Middle frontal gyrus (tissue), 1 donor: Measurements from ENCODE around the gene CACNA2D4.

Source experiments
- DNase-seq: peaks from one replicate; pipeline ENCODE4 v3.0.0-alpha.2; 2015; ENCODE audit warnings: low spot score; ENCODE audit errors: extremely low spot score

The CACNA2D4 gene

DNA sequence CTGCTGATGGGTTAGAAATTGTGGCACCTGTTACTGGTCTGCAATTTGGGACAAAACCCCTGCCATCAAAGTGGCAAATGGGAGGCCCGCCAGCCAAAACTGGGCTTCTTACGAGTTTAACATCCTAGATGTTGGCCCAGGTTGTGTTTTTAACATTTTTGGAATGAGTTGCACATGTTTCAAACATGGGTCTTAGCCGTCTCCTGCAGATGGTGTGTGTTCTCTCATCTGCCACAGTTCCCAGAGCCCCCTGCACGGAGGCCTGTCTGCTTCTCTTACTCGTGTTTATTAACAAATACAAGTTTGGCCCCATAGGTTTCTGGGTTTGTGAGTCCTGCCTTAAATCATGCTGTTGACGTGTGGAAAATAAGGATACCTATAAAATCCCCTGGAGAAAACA lies 46.5 kb downstream of the CACNA2D4 start:
- DNase-seq: no peak

- no peak for DNase-seq
Measured at GRCh38 chr12:1870998-1871917, 47.2 kb downstream of the CACNA2D4 start.

DNA sequence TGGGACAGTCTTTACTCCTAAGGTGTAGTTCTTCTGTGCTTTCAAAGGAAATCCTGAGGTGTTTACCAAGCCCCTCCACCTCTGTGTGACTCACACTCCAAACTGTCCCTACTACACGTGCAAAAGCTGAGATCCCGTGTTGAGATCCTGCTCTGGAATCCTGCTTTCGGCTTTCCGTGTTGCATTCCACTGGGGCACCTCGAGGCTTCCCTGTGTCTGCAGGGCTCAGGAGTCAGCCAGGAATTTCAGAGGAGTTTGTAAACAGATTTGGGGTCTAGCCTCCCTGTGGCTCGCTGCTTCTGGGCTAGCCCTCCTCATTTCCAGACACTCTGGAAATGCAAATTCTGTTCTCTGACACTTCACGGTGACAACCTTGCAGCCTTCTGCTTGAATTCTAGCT lies 48.4 kb downstream of the CACNA2D4 start:
- no peak for DNase-seq

- no peak for DNase-seq
Measured at GRCh38 chr12:1869145-1869544, 49.3 kb downstream of the CACNA2D4 start.

GRCh38 chr12:1865284-1865866 lies 53.1 kb downstream of the CACNA2D4 start:
- no peak for DNase-seq

GRCh38 chr12:1864867-1865266 lies 53.6 kb downstream of the CACNA2D4 start:
- DNase-seq: no peak

DNA sequence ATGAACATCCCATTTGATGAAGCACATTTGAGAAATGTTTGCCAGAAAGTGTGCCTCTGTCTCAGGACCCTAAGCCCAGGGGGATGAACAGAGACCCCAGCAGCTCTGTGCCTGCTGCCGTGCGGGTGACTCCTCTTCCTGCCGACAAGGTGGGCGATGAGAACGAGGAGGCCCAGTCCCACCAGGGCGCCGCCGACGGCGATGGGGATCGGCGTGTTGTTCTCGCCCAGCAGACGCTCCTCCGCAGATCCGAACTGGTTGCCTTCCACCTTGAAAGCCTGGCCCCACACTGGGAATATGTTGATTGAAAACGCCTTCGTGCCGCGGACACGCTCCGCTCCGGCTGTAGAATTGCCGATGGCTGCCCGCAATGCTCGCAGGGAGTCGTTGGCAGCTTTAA lies 54.0 kb downstream of the CACNA2D4 start:
- DNase-seq: no peak

DNA sequence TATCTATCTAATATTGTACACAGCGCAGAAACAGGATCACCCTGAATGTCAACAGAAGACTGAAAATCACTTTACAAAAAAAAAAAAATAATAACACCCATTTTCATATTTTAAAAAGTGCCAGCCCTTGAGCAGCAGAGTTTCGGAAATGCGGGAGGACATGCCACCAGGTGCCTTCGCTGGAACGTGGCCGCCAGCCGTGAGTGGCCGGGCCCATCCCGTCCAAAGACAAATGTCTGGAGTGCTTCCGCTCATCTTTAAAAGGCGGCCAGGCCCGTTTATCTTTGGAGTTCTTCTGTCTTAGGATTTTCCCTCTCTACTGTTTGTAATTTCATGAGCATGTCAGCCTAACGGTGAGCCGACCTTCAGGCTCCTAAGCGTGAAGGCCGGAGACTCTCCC lies 54.6 kb downstream of the CACNA2D4 start:
- DNase-seq: no peak

- DNase-seq: no peak
Measured at GRCh38 chr12:1862973-1863372, 55.5 kb downstream of the CACNA2D4 start.

DNA sequence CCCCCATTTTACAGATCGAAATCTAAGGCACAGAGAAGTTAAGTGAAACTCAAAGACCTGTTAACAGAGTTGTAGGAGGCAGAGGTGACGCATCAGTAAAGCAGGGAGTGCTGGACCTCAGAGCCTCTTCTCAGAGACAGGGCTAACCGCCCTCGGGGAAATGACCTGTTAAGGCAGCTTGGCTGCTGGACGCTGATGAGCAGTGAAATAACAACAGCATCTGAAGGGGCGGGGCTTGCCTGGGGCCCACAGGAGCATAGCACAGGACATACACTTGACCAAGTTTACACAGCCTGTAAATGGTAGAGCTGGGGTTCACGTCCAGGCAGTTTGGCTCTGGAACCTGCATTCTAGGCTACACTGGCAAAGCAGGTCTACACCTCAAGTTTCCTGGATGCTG lies 58.8 kb downstream of the CACNA2D4 start:
- DNase-seq: no peak

DNA sequence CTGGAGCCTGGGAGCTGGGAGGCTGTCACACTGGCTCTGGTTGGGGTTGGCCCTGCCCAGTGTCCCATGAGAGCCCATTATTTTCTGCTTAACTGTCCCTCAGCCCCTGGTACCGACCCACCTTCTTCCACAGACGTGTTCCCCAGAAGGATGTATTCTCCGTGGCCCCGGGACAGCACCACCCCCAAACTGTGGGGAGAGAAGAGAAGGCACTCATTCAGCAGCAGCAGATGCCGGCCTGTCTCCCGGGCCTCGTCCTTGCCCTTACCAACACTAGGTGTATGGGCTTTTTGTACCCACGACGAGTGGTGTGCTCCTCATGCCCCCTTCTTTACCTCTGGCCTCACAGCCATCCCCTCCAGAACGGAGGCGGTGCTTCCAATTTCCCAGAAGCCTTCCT lies 60.0 kb downstream of the CACNA2D4 start:
- no peak for DNase-seq

- DNase-seq: no peak
Measured at GRCh38 chr12:1857821-1858220, 60.6 kb downstream of the CACNA2D4 start.

DNA sequence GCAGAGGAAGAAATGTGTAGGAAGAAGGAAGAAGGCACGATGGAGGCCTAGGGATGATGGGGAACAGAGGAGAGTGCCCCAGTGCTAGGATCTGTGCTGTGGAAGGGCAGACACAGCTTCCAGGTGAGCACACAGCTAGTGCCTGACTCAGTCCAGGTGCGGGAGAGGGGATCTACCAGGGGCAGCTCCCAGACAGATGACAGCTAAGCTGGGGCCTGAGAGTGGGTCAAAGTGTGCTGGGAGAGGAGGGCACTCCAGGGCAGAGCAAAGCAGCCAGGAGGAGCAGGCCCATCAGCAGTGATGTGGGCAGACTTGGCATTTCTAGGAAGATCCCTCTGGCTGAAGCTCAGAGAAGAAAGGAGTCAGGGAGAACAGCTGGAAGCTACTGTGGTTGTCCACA lies 61.4 kb downstream of the CACNA2D4 start:
- DNase-seq: no peak

DNA sequence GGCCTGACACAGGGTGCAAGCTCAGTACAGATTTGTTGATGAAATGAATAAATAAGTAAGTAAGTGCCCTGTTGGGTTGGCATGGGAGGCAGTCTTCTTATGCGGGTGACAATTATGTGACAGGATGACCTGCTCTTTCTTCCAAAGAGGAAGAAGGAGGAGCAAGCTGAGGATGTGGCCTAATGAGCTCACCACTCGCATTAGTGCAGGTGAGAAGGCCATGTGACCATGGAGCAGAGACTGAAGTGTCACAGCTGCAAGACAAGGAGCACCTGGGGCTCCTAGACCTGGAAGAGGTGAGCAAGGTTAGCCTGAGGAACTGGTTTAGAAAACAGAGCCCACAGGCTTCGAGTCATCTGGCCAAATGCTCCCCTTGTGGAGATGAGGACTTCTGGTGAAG lies 63.2 kb downstream of the CACNA2D4 start:
- DNase-seq: no peak

DNA sequence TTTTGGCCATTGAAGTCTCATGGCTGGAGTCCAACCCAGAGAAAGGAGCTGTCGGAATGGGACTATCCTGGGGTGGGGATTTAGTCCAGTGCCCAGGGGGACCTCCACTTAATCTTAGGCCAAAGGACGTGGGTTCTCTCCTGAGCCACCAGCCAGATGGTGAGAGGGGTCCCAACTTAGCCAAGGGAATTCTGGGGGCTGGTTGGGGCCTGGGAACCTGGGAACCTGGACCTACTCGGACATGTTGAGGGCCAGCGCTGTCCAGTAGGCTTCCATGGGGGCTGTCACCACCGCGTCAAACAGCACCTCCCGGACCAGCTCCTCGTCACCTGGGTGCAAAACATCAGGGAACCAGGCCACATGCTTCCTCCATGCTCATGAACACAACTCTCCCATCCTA lies 64.7 kb downstream of the CACNA2D4 start:
- no peak for DNase-seq

- no peak for DNase-seq
Measured at GRCh38 chr12:1852076-1852475, 66.4 kb downstream of the CACNA2D4 start.

DNA sequence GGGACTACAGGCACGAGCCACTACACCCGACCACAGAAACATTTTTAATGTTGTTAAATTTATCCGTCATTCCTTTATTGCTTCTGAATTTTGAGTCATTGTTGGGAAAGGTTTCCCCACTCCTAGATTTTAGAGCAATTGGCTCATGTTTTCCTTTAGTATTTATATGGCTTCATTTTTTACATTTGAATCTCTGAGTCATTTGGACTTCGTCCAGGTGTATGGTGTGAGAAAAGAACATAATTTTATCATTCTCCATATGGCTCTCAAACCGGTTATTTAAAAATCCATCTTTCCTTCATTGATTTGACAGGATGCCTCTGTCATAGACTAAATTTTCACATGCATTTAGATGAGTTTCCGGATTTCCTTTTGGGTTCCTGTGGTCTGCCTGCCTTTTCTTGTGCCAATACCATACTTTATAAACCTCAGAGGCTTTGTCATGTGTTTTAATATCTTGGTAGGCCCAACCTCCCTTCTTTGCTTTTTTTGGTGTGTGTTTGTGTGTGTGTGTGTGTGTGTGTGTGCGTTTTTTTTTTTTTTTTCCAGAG lies 67.2 kb downstream of the CACNA2D4 start:
- DNase-seq: peak; percentile 26

DNA sequence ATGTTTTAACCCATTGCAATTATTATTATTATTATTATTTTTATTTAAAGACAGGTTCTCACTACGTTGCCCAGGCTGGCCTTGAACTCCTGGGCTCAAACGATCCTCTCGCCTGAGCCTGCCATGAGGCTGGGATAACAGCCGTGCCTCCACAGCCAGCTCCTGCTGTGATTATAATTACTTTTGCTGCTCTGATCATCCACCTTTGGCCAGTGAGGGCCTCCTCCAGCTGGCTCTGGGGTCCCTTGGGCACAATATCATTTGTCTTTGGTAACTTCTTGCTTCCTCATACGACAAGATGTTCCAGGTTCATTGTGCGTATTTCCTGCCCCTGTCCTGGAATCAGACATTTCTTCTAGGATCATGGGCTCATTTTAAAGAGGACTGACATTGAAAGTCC lies 69.7 kb downstream of the CACNA2D4 start:
- DNase-seq: no peak

DNA sequence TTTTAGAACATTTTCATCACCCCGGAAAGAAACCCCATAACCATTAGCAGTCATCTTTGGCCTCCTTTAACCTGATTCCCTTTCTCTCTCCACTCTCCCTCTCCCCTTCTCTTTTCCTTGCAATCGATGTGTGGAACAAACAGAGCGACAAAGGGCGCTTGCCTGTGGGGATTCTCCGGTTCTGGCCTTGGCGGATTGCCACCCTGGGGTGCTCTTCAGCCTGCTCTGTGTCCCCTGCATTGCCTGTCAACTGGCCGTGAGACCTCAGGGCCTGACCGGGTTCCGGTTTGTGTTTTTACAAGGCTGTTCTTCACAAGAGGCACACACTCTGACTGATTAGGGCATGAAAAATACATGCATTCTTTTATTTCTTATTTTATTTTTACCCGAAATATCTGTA lies 70.3 kb downstream of the CACNA2D4 start:
- no peak for DNase-seq

- DNase-seq: no peak
Measured at GRCh38 chr12:1847411-1847810, 71.0 kb downstream of the CACNA2D4 start.

- DNase-seq: no peak
Measured at GRCh38 chr12:1846421-1847405, 71.7 kb downstream of the CACNA2D4 start.
